H9 (cell line): Measurements from ENCODE around the gene LMO1. TPM values are rescaled to one million over a fixed set of nuclear protein-coding genes. Genes with fewer than 3 reads are reported as not detected.

Source experiments
- DNase-seq: peaks from one replicate; pipeline ENCODE4 v3.0.0-alpha.2; 2017
- H2AFZ ChIP-seq: one replicate; pipeline ENCODE4 v1.6.1; 2013; ENCODE audit warnings: mild to moderate bottlenecking, low read length, control low read depth, moderate library complexity
- H2AK5ac ChIP-seq: 2 replicates; pipeline ENCODE4 v1.6.1; 2013; ENCODE audit warnings: low read length, control low read depth, mixed read lengths; ENCODE audit not compliant: insufficient read length
- H2BK120ac ChIP-seq: one replicate; pipeline ENCODE4 v1.6.1; 2013; ENCODE audit warnings: low read depth, mild to moderate bottlenecking, low read length, control low read depth, inconsistent platforms; ENCODE audit not compliant: poor library complexity, severe bottlenecking
- H2BK12ac ChIP-seq: 2 replicates; pipeline ENCODE4 v1.6.1; 2013; ENCODE audit warnings: low read length, control low read depth, mixed read lengths, low read depth; ENCODE audit not compliant: insufficient read length
- H2BK15ac ChIP-seq: 2 replicates; pipeline ENCODE4 v1.6.1; 2013; ENCODE audit warnings: low read depth, low read length, control low read depth
- H2BK20ac ChIP-seq: one replicate; pipeline ENCODE4 v1.6.1; 2013; ENCODE audit warnings: low read depth, mild to moderate bottlenecking, low read length, control low read depth, inconsistent platforms; ENCODE audit not compliant: poor library complexity, severe bottlenecking
- H2BK5ac ChIP-seq: 2 replicates; pipeline ENCODE4 v1.6.1; 2013; ENCODE audit warnings: low read length, control low read depth, mixed read lengths; ENCODE audit not compliant: insufficient read length
- H3K14ac ChIP-seq: 2 replicates; pipeline ENCODE4 v1.6.1; 2013; ENCODE audit warnings: low read length, control low read depth; ENCODE audit not compliant: insufficient read depth
- H3K18ac ChIP-seq: 2 replicates; pipeline ENCODE4 v1.6.1; 2013; ENCODE audit warnings: low read depth, mild to moderate bottlenecking, mixed read lengths, low read length, control low read depth; ENCODE audit not compliant: insufficient read length
- H3K23ac ChIP-seq: 2 replicates; pipeline ENCODE4 v1.6.1; 2013; ENCODE audit warnings: low read length, control low read depth, mixed read lengths, low read depth; ENCODE audit not compliant: insufficient read length
- H3K23me2 ChIP-seq: 2 replicates; pipeline ENCODE4 v1.6.1; 2013; ENCODE audit warnings: low read depth, mild to moderate bottlenecking, mixed read lengths, low read length, control low read depth; ENCODE audit not compliant: insufficient read length, poor library complexity, severe bottlenecking
- H3K27ac ChIP-seq: 2 replicates; pipeline ENCODE4 v1.5.1; 2013; ENCODE audit warnings: low read length, control low read depth, mixed read lengths, low read depth; ENCODE audit not compliant: insufficient read length
- H3K27me3 ChIP-seq: 2 replicates; pipeline ENCODE4 v1.6.1; 2013; ENCODE audit warnings: low read length, control low read depth, inconsistent platforms; ENCODE audit not compliant: insufficient read depth
- H3K4ac ChIP-seq: 2 replicates; pipeline ENCODE4 v1.6.1; 2013; ENCODE audit warnings: low read depth, mild to moderate bottlenecking, control low read depth, inconsistent platforms, low read length, moderate library complexity
- H3K4me1 ChIP-seq: 2 replicates; pipeline ENCODE4 v1.6.1; 2013; ENCODE audit warnings: low read length, control low read depth, inconsistent platforms; ENCODE audit not compliant: insufficient read depth
- H3K4me2 ChIP-seq: 2 replicates; pipeline ENCODE4 v1.6.1; 2013; ENCODE audit warnings: low read length, control low read depth, mixed read lengths; ENCODE audit not compliant: insufficient read length, insufficient read depth
- H3K56ac ChIP-seq: 2 replicates; pipeline ENCODE4 v1.6.1; 2013; ENCODE audit warnings: low read depth, mild to moderate bottlenecking, mixed read lengths, low read length, control low read depth; ENCODE audit not compliant: insufficient read length
- H3K79me1 ChIP-seq: 2 replicates; pipeline ENCODE4 v1.6.1; 2013; ENCODE audit warnings: low read depth, mild to moderate bottlenecking, moderate library complexity, low read length, control low read depth, inconsistent platforms; ENCODE audit not compliant: insufficient read depth, poor library complexity, severe bottlenecking
- H3K79me2 ChIP-seq: 2 replicates; pipeline ENCODE4 v1.6.1; 2013; ENCODE audit warnings: low read length, control low read depth, inconsistent platforms; ENCODE audit not compliant: insufficient read depth
- H3K9ac ChIP-seq: 2 replicates; pipeline ENCODE4 v1.6.1; 2013; ENCODE audit warnings: low read length, control low read depth, mixed read lengths; ENCODE audit not compliant: insufficient read length; ENCODE audit errors: extremely low read depth
- H3K9me3 ChIP-seq: one replicate; pipeline ENCODE4 v1.6.1; 2013; ENCODE audit warnings: low read depth, low read length, inconsistent platforms; ENCODE audit not compliant: control insufficient read depth
- H3T11ph ChIP-seq: one replicate; pipeline ENCODE4 v1.6.1; 2013; ENCODE audit warnings: mild to moderate bottlenecking, low read length, control low read depth, inconsistent platforms
- H4K20me1 ChIP-seq: one replicate; pipeline ENCODE4 v1.6.1; 2013; ENCODE audit not compliant: control insufficient read depth, insufficient read length, insufficient read depth
- H4K5ac ChIP-seq: 2 replicates; pipeline ENCODE4 v1.6.1; 2013; ENCODE audit warnings: low read depth, mild to moderate bottlenecking, mixed read lengths, low read length, control low read depth; ENCODE audit not compliant: insufficient read length
- H4K8ac ChIP-seq: replicated peaks from 2 replicates; pipeline ENCODE4 v1.6.1; 2013; ENCODE audit warnings: low read length, control low read depth, mixed read lengths, low read depth; ENCODE audit not compliant: insufficient read length
- H4K91ac ChIP-seq: 2 replicates; pipeline ENCODE4 v1.6.1; 2013; ENCODE audit warnings: low read depth, mild to moderate bottlenecking, moderate library complexity, mixed read lengths, low read length, control low read depth; ENCODE audit not compliant: insufficient read length
- H3K27ac Mint-ChIP-seq, 3 experiments: 2 replicates in 2 of 3; 3 replicates in 1 of 3; pipeline ENCODE4 v1.8.0; 2020 to 2021; ENCODE audit warnings: mixed read lengths in 3 of 3, mild to moderate bottlenecking in 1 of 3, moderate library complexity in 1 of 3
- H3K27me3 Mint-ChIP-seq: 2 replicates; pipeline ENCODE4 v1.8.0; 2021; ENCODE audit warnings: low read depth, mild to moderate bottlenecking, moderate library complexity, mixed read lengths
- H3K36me3 Mint-ChIP-seq, 3 experiments: 2 replicates in 2 of 3; 3 replicates in 1 of 3; pipeline ENCODE4 v1.8.0; 2020 to 2021; ENCODE audit warnings: low read depth in 3 of 3, mixed read lengths in 3 of 3; ENCODE audit not compliant: insufficient read depth in 1 of 3
- H3K4me1 Mint-ChIP-seq, 2 experiments: 2 replicates each; pipeline ENCODE4 v1.8.0; 2020; ENCODE audit warnings: mixed read lengths in 2 of 2
- H3K4me3 Mint-ChIP-seq, 2 experiments: 2 replicates in 1 of 2; 3 replicates in 1 of 2; pipeline ENCODE4 v1.8.0; 2020 to 2021; ENCODE audit warnings: mild to moderate bottlenecking in 2 of 2, mixed read lengths in 2 of 2, moderate library complexity in 1 of 2
- H3K9me3 Mint-ChIP-seq, 2 experiments: 2 replicates in 1 of 2; 3 replicates in 1 of 2; pipeline ENCODE4 v1.8.0; 2020; ENCODE audit warnings: mild to moderate bottlenecking in 2 of 2, mixed read lengths in 2 of 2, moderate library complexity in 1 of 2
- CTCF ChIP-seq: fragments of 200-600 bp; sonication (generic); conservative IDR thresholded peaks from 3 replicates; pipeline ENCODE4 v1.8.0; 2021; ENCODE audit warnings: antibody characterized with exemption, mild to moderate bottlenecking
- WGBS: extraction: QIAGEN DNeasy Blood & Tissue Kit; methylation state at CpG from one replicate; pipeline ENCODE4 v1.1.7; 2013; ENCODE audit warnings: missing lambda C conversion rate, low lambda C conversion rate, mixed read lengths; ENCODE audit not compliant: insufficient read length; ENCODE audit errors: extremely low coverage; 5-methylcytosine and 5-hydroxymethylcytosine counted together
- total RNA-seq: library from RNA; stranded (reverse); gene quantifications from 2 replicates; pipeline ENCODE4 v1.2.1, GENCODE V29; 2021

The LMO1 gene
- total RNA-seq, 1 experiment from 2014 or later = 0.50 TPM

GRCh38 chr11:8296872-8297271, 33.2 kb upstream of the LMO1 start:
- H4K5ac ChIP-seq = no peak overlapping the region
- H3K27me3 ChIP-seq = no peaks in the 10 kb centered on the region
- no peaks in the 10 kb centered on the region; a peak in 1 of 7 replicates for H3K36me3 Mint-ChIP-seq
- no peak overlapping the region for H3K4ac ChIP-seq
- H3K23ac ChIP-seq = no peak overlapping the region
- H3K18ac ChIP-seq = no peak overlapping the region
- H3K9me3 ChIP-seq = no peaks in the 10 kb centered on the region
- no peak overlapping the region for H2BK12ac ChIP-seq
- no peaks in the 10 kb centered on the region for H3K23me2 ChIP-seq
- no peak overlapping the region for H3K14ac ChIP-seq
- H2BK15ac ChIP-seq = no peak overlapping the region
- no peak overlapping the region for H2AFZ ChIP-seq
- H3K79me1 ChIP-seq = no peaks in the 10 kb centered on the region
- no peak overlapping the region for H3K56ac ChIP-seq
- H3K9me3 Mint-ChIP-seq = no peaks in the 10 kb centered on the region
- H3K27ac Mint-ChIP-seq = no peak overlapping the region
- TF ChIP-seq CTCF = no peak
- H3K4me3 Mint-ChIP-seq = no peak overlapping the region
- no peak overlapping the region for H3T11ph ChIP-seq
- peaks cover 7% of the 10 kb centered on the region for H3K27me3 Mint-ChIP-seq
- no peak overlapping the region for H4K8ac ChIP-seq
- H3K4me1 ChIP-seq = no peaks in the 10 kb centered on the region
- no peak overlapping the region for H3K9ac ChIP-seq
- no peak overlapping the region for H2BK5ac ChIP-seq
- WGBS = no CpG with 5 or more reads among the region's 5 CpGs
- no peak overlapping the region for H2AK5ac ChIP-seq
- no peak for DNase-seq
- H2BK120ac ChIP-seq = no peak overlapping the region
- H3K4me2 ChIP-seq = no peak overlapping the region
- H3K79me2 ChIP-seq = no peaks in the 10 kb centered on the region
- H3K27ac ChIP-seq = no peak overlapping the region
- peaks cover 7% of the 10 kb centered on the region in 2 experiments for H3K4me1 Mint-ChIP-seq
- H2BK20ac ChIP-seq = no peak overlapping the region
- H4K91ac ChIP-seq = no peak overlapping the region
- no peaks in the 10 kb centered on the region for H4K20me1 ChIP-seq
